IMR-90 (cell line): ENCODE results near the gene CCNJL. TPM values are rescaled to one million over a fixed set of nuclear protein-coding genes. Genes with fewer than 3 reads are reported as not detected.
A peak's percentile ranks its signal among the peaks of the same experiment; 100 is the strongest.

Source experiments
- ATAC-seq: fragments of 200-7000 bp; cut with Tn5 transposase; 2 replicates; pipeline ENCODE4 v1.9.1; 2020; ENCODE audit warnings: low read depth, mild to moderate bottlenecking, moderate library complexity
- BruUV-seq: library from RNA; stranded (reverse); fragments of 400-500 nt; replicated peaks from 2 replicates; lab custom pipeline; 2021; lab: Mats Ljungman, UMichigan
- CTCF ChIA-PET: fragments of 300-600 bp; formaldehyde crosslinking; extraction: SDS; loops from one replicate; lab custom pipeline; 2021; ENCODE audit warnings: antibody characterized with exemption; lab: Yijun Ruan, JAX
- POLR2A ChIA-PET: fragments of 300-600 bp; sonication (Branson Sonifier 250); formaldehyde crosslinking; loops from one replicate; lab custom pipeline; 2022; ENCODE audit warnings: antibody characterized with exemption; ENCODE audit not compliant: unreplicated experiment; lab: Charles Lee
- DNase-seq: peaks from one replicate; pipeline ENCODE4 v3.0.0; 2013
- H2AFZ ChIP-seq: replicated peaks from 2 replicates; pipeline ENCODE3; 2013; ENCODE audit warnings: low read length, mild to moderate bottlenecking; ENCODE audit not compliant: poor library complexity
- H2AK5ac ChIP-seq: 2 replicates; pipeline ENCODE4 v1.6.1; 2013; ENCODE audit warnings: low read depth, low read length, inconsistent platforms
- H2AK9ac ChIP-seq: replicated peaks from 2 replicates; pipeline ENCODE3; 2013; ENCODE audit warnings: mild to moderate bottlenecking, low read depth, low read length, moderate library complexity; ENCODE audit not compliant: poor library complexity
- H2BK120ac ChIP-seq: 2 replicates; pipeline ENCODE4 v1.6.1; 2013; ENCODE audit warnings: low read depth, low read length, inconsistent platforms
- H2BK15ac ChIP-seq: 3 replicates; pipeline ENCODE4 v1.6.1; 2013; ENCODE audit warnings: low read depth, low read length, inconsistent platforms
- H2BK20ac ChIP-seq: 2 replicates; pipeline ENCODE4 v1.6.1; 2013; ENCODE audit warnings: low read depth, mild to moderate bottlenecking, inconsistent platforms, low read length, moderate library complexity
- H2BK5ac ChIP-seq: 2 replicates; pipeline ENCODE4 v1.6.1; 2013; ENCODE audit warnings: mild to moderate bottlenecking, low read depth, low read length, inconsistent platforms; ENCODE audit not compliant: poor library complexity, severe bottlenecking
- H3K14ac ChIP-seq: replicated peaks from 2 replicates; pipeline ENCODE4 v1.6.1; 2013; ENCODE audit warnings: low read depth, low read length, inconsistent platforms
- H3K18ac ChIP-seq: 2 replicates; pipeline ENCODE4 v1.6.1; 2013; ENCODE audit warnings: low read depth, low read length, control low read depth
- H3K23ac ChIP-seq: 2 replicates; pipeline ENCODE4 v1.6.1; 2013; ENCODE audit warnings: low read depth, low read length, inconsistent platforms
- H3K27ac ChIP-seq: 2 replicates; pipeline ENCODE4 v1.5.1; 2013; ENCODE audit warnings: mild to moderate bottlenecking, control low read depth, low read length; ENCODE audit not compliant: insufficient read depth
- H3K27me3 ChIP-seq: 2 replicates; pipeline ENCODE4 v1.6.1; 2013; ENCODE audit warnings: low read length; ENCODE audit not compliant: control insufficient read depth, insufficient read depth
- H3K36me3 ChIP-seq: 2 replicates; pipeline ENCODE4 v1.6.1; 2013; ENCODE audit warnings: low read length, mixed read lengths; ENCODE audit not compliant: control insufficient read depth, insufficient read depth
- H3K4ac ChIP-seq: 2 replicates; pipeline ENCODE4 v1.6.1; 2013; ENCODE audit warnings: low read depth, low read length, inconsistent platforms
- H3K4me1 ChIP-seq: 2 replicates; pipeline ENCODE4 v1.6.1; 2013; ENCODE audit warnings: low read length, mixed read lengths; ENCODE audit not compliant: control insufficient read depth, insufficient read depth
- H3K4me2 ChIP-seq: 2 replicates; pipeline ENCODE4 v1.6.1; 2013; ENCODE audit warnings: low read depth, mild to moderate bottlenecking, control low read depth, low read length, moderate library complexity
- H3K4me3 ChIP-seq: 2 replicates; pipeline ENCODE4 v1.5.1; 2013; ENCODE audit warnings: low read depth, mild to moderate bottlenecking, control low read depth, low read length, moderate library complexity; ENCODE audit not compliant: insufficient read depth
- H3K56ac ChIP-seq: 2 replicates; pipeline ENCODE4 v1.6.1; 2013; ENCODE audit warnings: low read length, inconsistent platforms; ENCODE audit not compliant: insufficient read depth; ENCODE audit errors: extremely low read depth
- H3K79me1 ChIP-seq, 2 experiments: 2 replicates each; pipeline ENCODE4 v1.6.1; 2013; ENCODE audit warnings: low read length in 2 of 2, inconsistent platforms in 1 of 2, low read depth in 1 of 2
- H3K9ac ChIP-seq: 2 replicates; pipeline ENCODE4 v1.6.1; 2013; ENCODE audit warnings: low read depth, low read length, control low read depth
- H3K9me1 ChIP-seq: 2 replicates; pipeline ENCODE4 v1.6.1; 2013; ENCODE audit warnings: low read length, inconsistent platforms; ENCODE audit not compliant: insufficient read depth
- H3K9me3 ChIP-seq: 2 replicates; pipeline ENCODE4 v1.6.1; 2013; ENCODE audit warnings: low read length; ENCODE audit not compliant: control insufficient read depth, insufficient read depth
- H4K20me1 ChIP-seq: 2 replicates; pipeline ENCODE4 v1.6.1; 2013; ENCODE audit warnings: low read length, inconsistent platforms; ENCODE audit not compliant: insufficient read depth
- H4K5ac ChIP-seq: 2 replicates; pipeline ENCODE4 v1.6.1; 2013; ENCODE audit warnings: mild to moderate bottlenecking, low read depth, low read length, control low read depth
- H4K8ac ChIP-seq, 2 experiments: 2 replicates each; pipeline ENCODE4 v1.6.1; 2013; ENCODE audit warnings: low read depth in 2 of 2, low read length in 2 of 2, control low read depth in 1 of 2, inconsistent platforms in 1 of 2
- H4K91ac ChIP-seq: 2 replicates; pipeline ENCODE4 v1.6.1; 2013; ENCODE audit warnings: low read depth, low read length, inconsistent platforms; ENCODE audit not compliant: insufficient read depth
- BHLHE40 ChIP-seq: fragments of 150-350 bp; IDR thresholded peaks from 2 replicates; pipeline ENCODE4 v1.6.1; 2016; ENCODE audit warnings: mild to moderate bottlenecking, low read depth, low read length
- CEBPB ChIP-seq: IDR thresholded peaks from 2 replicates; pipeline ENCODE4 v1.6.1; 2012; ENCODE audit warnings: low read depth, low read length, improper control_type of control experiment
- CHD1 ChIP-seq: IDR thresholded peaks from 2 replicates; pipeline ENCODE4 v1.6.1; 2012; ENCODE audit warnings: low read depth, low read length, improper control_type of control experiment
- CTCF ChIP-seq: conservative IDR thresholded peaks from 2 replicates; pipeline ENCODE4 v1.5.1; 2012; ENCODE audit warnings: mild to moderate bottlenecking, low read depth, low read length, improper control_type of control experiment
- ELK1 ChIP-seq: fragments of 150-350 bp; IDR thresholded peaks from 2 replicates; pipeline ENCODE4 v1.6.1; 2016; ENCODE audit warnings: low read depth, mild to moderate bottlenecking, low read length, moderate library complexity, borderline replicate concordance
- FOS ChIP-seq: fragments of 150-350 bp; IDR thresholded peaks from 2 replicates; pipeline ENCODE4 v1.6.1; 2016; ENCODE audit warnings: low read depth, low read length
- MAFK ChIP-seq: IDR thresholded peaks from 2 replicates; pipeline ENCODE4 v1.6.1; 2012; ENCODE audit warnings: low read depth, low read length, improper control_type of control experiment
- MAZ ChIP-seq: IDR thresholded peaks from 2 replicates; pipeline ENCODE4 v1.6.1; 2012; ENCODE audit warnings: low read depth, mild to moderate bottlenecking, low read length, improper control_type of control experiment, moderate library complexity, borderline replicate concordance
- MXI1 ChIP-seq: IDR thresholded peaks from 2 replicates; pipeline ENCODE4 v1.6.1; 2012; ENCODE audit warnings: low read depth, mild to moderate bottlenecking, low read length, moderate library complexity, borderline replicate concordance
- NFE2L2 ChIP-seq: fragments of 150-350 bp; IDR thresholded peaks from 2 replicates; pipeline ENCODE4 v1.6.1; 2016; ENCODE audit warnings: low read depth, mild to moderate bottlenecking, low read length
- POLR2A ChIP-seq: IDR thresholded peaks from 2 replicates; pipeline ENCODE4 v1.6.1; 2012; ENCODE audit warnings: mild to moderate bottlenecking, low read depth, low read length
- RAD21 ChIP-seq: IDR thresholded peaks from 2 replicates; pipeline ENCODE4 v1.6.1; 2012; ENCODE audit warnings: low read length, improper control_type of control experiment
- RCOR1 ChIP-seq: IDR thresholded peaks from 2 replicates; pipeline ENCODE4 v1.6.1; 2012; ENCODE audit warnings: mild to moderate bottlenecking, low read length, improper control_type of control experiment; ENCODE audit not compliant: insufficient replicate concordance
- RFX5 ChIP-seq: IDR thresholded peaks from 2 replicates; pipeline ENCODE4 v1.8.0; 2012; ENCODE audit warnings: low read depth, mild to moderate bottlenecking, low read length, moderate library complexity
- USF2 ChIP-seq: fragments of 150-350 bp; IDR thresholded peaks from 2 replicates; pipeline ENCODE4 v1.6.1; 2017; ENCODE audit warnings: mild to moderate bottlenecking, antibody characterized with exemption, low read length, low read depth
- WGBS, 2 experiments: methylation state at CpG; one replicate each; pipeline versions ENCODE4 v1.1.5 to v1.1.7; 2013; ENCODE audit warnings: missing lambda C conversion rate in 2 of 2; ENCODE audit not compliant: insufficient read length in 1 of 2; ENCODE audit errors: extremely low coverage in 2 of 2; 5-methylcytosine and 5-hydroxymethylcytosine counted together
- dilution Hi-C: fragments of 300-500 bp; cut with HindIII; formaldehyde crosslinking; loops from one replicate; pipeline ENCODE4 v1.14.3; 2018; ENCODE audit warnings: low sequenced_read_pairs; ENCODE audit not compliant: unreplicated experiment
- in situ Hi-C: fragments of 300-500 bp; cut with MboI; formaldehyde crosslinking; loops from 3 replicates; pipeline ENCODE4 v1.14.3; 2019; ENCODE audit warnings: low sequenced_read_pairs, inconsistent platforms, mixed read lengths
- intact Hi-C: fragments of 100-400 bp; cut with micrococcal nuclease; formaldehyde crosslinking; loops from 2 replicates; pipeline ENCODE4 v1.10.0; 2022
- polyA plus RNA-seq, 3 experiments: library from polyadenylated mRNA; depleted of rRNA; stranded (reverse); fragments of >200 nt; gene quantifications; 2 replicates each; pipeline ENCODE4 v1.2.3, GENCODE V29; 2012; ENCODE audit warnings: low replicate concordance in 1 of 3
- total RNA-seq: library from RNA; depleted of rRNA; stranded (reverse); fragments of >200 nt; gene quantifications from 2 replicates; pipeline ENCODE4 v1.2.3, GENCODE V29; 2012

CCNJL gene
- total and polyA plus RNA-seq, 2 of the 4 experiments (the other 2 are of a cell fraction), result 2.0 to 3.8 TPM

- H3K14ac ChIP-seq, result no peak overlapping the region
- no peaks in the 10 kb centered on the region for H3K9me1 ChIP-seq
- H4K8ac ChIP-seq, result peak overlapping the region; percentile 65 to 89; a peak in 1 of 4 replicates
- H3K27me3 ChIP-seq, result no peaks in the 10 kb centered on the region; the same call in 1 of the 2 replicates
- no TSS peak for BruUV-seq
- H3K27ac ChIP-seq, result no peak overlapping the region
- no peak overlapping the region for H4K91ac ChIP-seq
- no peaks in the 10 kb centered on the region for H4K20me1 ChIP-seq
- H2BK5ac ChIP-seq, result no peak overlapping the region
- H2BK20ac ChIP-seq, result no peak overlapping the region
- H2BK120ac ChIP-seq, result no peak overlapping the region
- 0 out of 3 replicates have a peak overlapping the region, but pooled peaks have one; percentile 27 for H2BK15ac ChIP-seq
- H3K36me3 ChIP-seq, result peaks cover 4% of the 10 kb centered on the region
- ChIA-PET CTCF (no interaction called here), POLR2A (interaction anchor here (0.6 kb wide), 1 partner anchor 912 kb away, joined by 3 read pairs; no protein-coding TSS in a partner anchor)
- in situ Hi-C loops (no loop called here), dilution Hi-C loops (no loop called here), intact Hi-C loops (no loop called here)
- peak overlapping the region; percentile 84; the same call in 1 of the 2 replicates for H3K9ac ChIP-seq
- no peak overlapping the region for H2AK5ac ChIP-seq
- WGBS, 2 experiments, result 17% methylated on average over 1 of the region's 8 CpGs; no CpG with 5 or more reads in 1 of the 2 experiments
- H3K23ac ChIP-seq, result peak overlapping the region; percentile 28; the same call in 1 of the 2 replicates
- H3K4me2 ChIP-seq, result peak overlapping the region; percentile 92
- no peaks in the 10 kb centered on the region for H3K9me3 ChIP-seq
- peaks cover 2% of the 10 kb centered on the region; the same call in 1 of the 2 replicates for H3K4me1 ChIP-seq
- DNase-seq (no peak), ATAC-seq (no peak)
- no peak overlapping the region for H3K4ac ChIP-seq
- H3K56ac ChIP-seq, result no peak overlapping the region
- H3K4me3 ChIP-seq, result peak overlapping the region; percentile 91
- no peak overlapping the region for H3K18ac ChIP-seq
- H3K79me1 ChIP-seq, result peaks cover 13 to 24% of the 10 kb centered on the region in 2 experiments
- H2AK9ac ChIP-seq, result peak overlapping the region; percentile 80
- no peak overlapping the region for H4K5ac ChIP-seq
- peak overlapping the region; percentile 96 for H2AFZ ChIP-seq
- TF ChIP-seq CEBPB (no peak), CTCF (no peak), RCOR1 (no peak), RFX5 (no peak), POLR2A (no peak), NFE2L2 (no peak), USF2 (no peak), MAFK (no peak), ELK1 (no peak), MAZ (no peak), FOS (no peak), MXI1 (no peak), BHLHE40 (no peak), CHD1 (no peak), RAD21 (no peak)
These were observed 780 bp upstream of the CCNJL start for GRCh38 chr5:160312960-160313727.
